ENCODE measurements around the gene ZSWIM6. TPM values are rescaled to one million over a fixed set of nuclear protein-coding genes. Genes with fewer than 3 reads are reported as not detected.

The ZSWIM6 gene
- total RNA-seq, 1 experiment from 2014 or later = 10.0 TPM

GRCh38 chr5:61398440-61398839, 66.4 kb downstream of the ZSWIM6 start:
- Mint-ChIP-seq H3K4me1 (ENCODE audit: low read depth, unreplicated experiment) (no peaks in the 10 kb centered on the region), H3K27ac (ENCODE audit: unreplicated experiment) (no peak overlapping the region), H3K4me3 (ENCODE audit: unreplicated experiment) (no peak overlapping the region), H3K36me3 (ENCODE audit: insufficient read depth, unreplicated experiment) (no peaks in the 10 kb centered on the region), H3K9me3 (ENCODE audit: unreplicated experiment) (no peaks in the 10 kb centered on the region), H3K27me3 (ENCODE audit: insufficient read depth, unreplicated experiment) (no peaks in the 10 kb centered on the region)
- POLR2A ChIA-PET = no interaction called here
- no peak for TF ChIP-seq CTCF (IDR thresholded peaks at IDR 0.05; ENCODE audit: insufficient read depth in 1 of 2, low read depth in 1 of 2, low read length in 1 of 2, severe bottlenecking in 1 of 2, unreplicated experiment in 1 of 2)
- no peaks in the 10 kb centered on the region for H3K4me1 ChIP-seq
- H3K27me3 ChIP-seq (replicated peaks; ENCODE audit: control insufficient read depth, insufficient read depth, low read length) = no peaks in the 10 kb centered on the region
- H3K36me3 ChIP-seq (ENCODE audit: control insufficient read depth, insufficient read depth, low read length) = no peaks in the 10 kb centered on the region
- 0 out of 2 replicates have a peak, but pooled peaks cover 3% of the 10 kb centered on the region for H3K9me3 ChIP-seq
- BruUV-seq (replicated peaks) = no TSS peak
- CTCF ChIA-PET = interaction anchor here (0.6 kb wide), 1 partner anchor 435 kb away, joined by 4 read pairs; no protein-coding TSS in a partner anchor
- no peak overlapping the region for H3K4me3 ChIP-seq (ENCODE audit: low read depth, low read length)
- intact Hi-C loops (cut with micrococcal nuclease; ENCODE audit: unreplicated experiment) = no loop called here
- DNase-seq = no peak

GRCh38 chr5:61399679-61400078, 67.6 kb downstream of the ZSWIM6 start:
- H3K4me1 ChIP-seq = no peaks in the 10 kb centered on the region
- no peak for TF ChIP-seq CTCF (IDR thresholded peaks at IDR 0.05; ENCODE audit: insufficient read depth in 1 of 2, low read depth in 1 of 2, low read length in 1 of 2, severe bottlenecking in 1 of 2, unreplicated experiment in 1 of 2)
- 0 out of 2 replicates have a peak, but pooled peaks cover 3% of the 10 kb centered on the region for H3K9me3 ChIP-seq
- H3K27me3 ChIP-seq (replicated peaks; ENCODE audit: control insufficient read depth, insufficient read depth, low read length) = no peaks in the 10 kb centered on the region
- H3K36me3 ChIP-seq (ENCODE audit: control insufficient read depth, insufficient read depth, low read length) = no peaks in the 10 kb centered on the region
- ChIA-PET CTCF (no interaction called here), POLR2A (no interaction called here)
- Mint-ChIP-seq H3K9me3 (ENCODE audit: unreplicated experiment) (no peaks in the 10 kb centered on the region), H3K4me1 (ENCODE audit: low read depth, unreplicated experiment) (no peaks in the 10 kb centered on the region), H3K27me3 (ENCODE audit: insufficient read depth, unreplicated experiment) (no peaks in the 10 kb centered on the region), H3K4me3 (ENCODE audit: unreplicated experiment) (no peak overlapping the region), H3K27ac (ENCODE audit: unreplicated experiment) (no peak overlapping the region), H3K36me3 (ENCODE audit: insufficient read depth, unreplicated experiment) (no peaks in the 10 kb centered on the region)
- no TSS peak for BruUV-seq (replicated peaks)
- H3K4me3 ChIP-seq (ENCODE audit: low read depth, low read length) = no peak overlapping the region
- intact Hi-C loops (cut with micrococcal nuclease; ENCODE audit: unreplicated experiment) = no loop called here
- no peak for DNase-seq

GRCh38 chr5:61401726-61402125, 69.7 kb downstream of the ZSWIM6 start:
- no peak for DNase-seq
- BruUV-seq (replicated peaks) = no TSS peak
- Mint-ChIP-seq H3K36me3 (ENCODE audit: insufficient read depth, unreplicated experiment) (no peaks in the 10 kb centered on the region), H3K4me1 (ENCODE audit: low read depth, unreplicated experiment) (peaks cover 6% of the 10 kb centered on the region), H3K9me3 (ENCODE audit: unreplicated experiment) (no peaks in the 10 kb centered on the region), H3K27me3 (ENCODE audit: insufficient read depth, unreplicated experiment) (no peaks in the 10 kb centered on the region), H3K4me3 (ENCODE audit: unreplicated experiment) (no peak overlapping the region), H3K27ac (ENCODE audit: unreplicated experiment) (no peak overlapping the region)
- CTCF ChIA-PET = interaction anchor here (0.7 kb wide), 1 partner anchor 15 kb away, joined by 3 read pairs; no protein-coding TSS in a partner anchor
- 0 out of 2 replicates have a peak, but pooled peaks cover 3% of the 10 kb centered on the region for H3K9me3 ChIP-seq
- no peaks in the 10 kb centered on the region for H3K4me1 ChIP-seq
- no peak overlapping the region for H3K4me3 ChIP-seq (ENCODE audit: low read depth, low read length)
- POLR2A ChIA-PET = no interaction called here
- no peaks in the 10 kb centered on the region for H3K27me3 ChIP-seq (replicated peaks; ENCODE audit: control insufficient read depth, insufficient read depth, low read length)
- TF ChIP-seq CTCF (IDR thresholded peaks at IDR 0.05; ENCODE audit: insufficient read depth in 1 of 2, low read depth in 1 of 2, low read length in 1 of 2, severe bottlenecking in 1 of 2, unreplicated experiment in 1 of 2) = no peak
- intact Hi-C loops (cut with micrococcal nuclease; ENCODE audit: unreplicated experiment) = no loop called here
- H3K36me3 ChIP-seq (ENCODE audit: control insufficient read depth, insufficient read depth, low read length) = no peaks in the 10 kb centered on the region

Data from Caco-2 (cell line).